IPS-11a (cell line): ENCODE measurements around the gene OPA3.
A peak's percentile ranks its signal among the peaks of the same experiment; 100 is the strongest.

ENCODE experiments used
- H3K4me3 ChIP-seq: one replicate; pipeline ENCODE4 v1.5.1; 2013; ENCODE audit warnings: low read depth, low read length, control low read depth

The OPA3 gene

GRCh38 chr19:45598267-45599001 lies 13.8 kb upstream of the OPA3 start:
- peak overlapping the region; percentile 18 for H3K4me3 ChIP-seq

DNA sequence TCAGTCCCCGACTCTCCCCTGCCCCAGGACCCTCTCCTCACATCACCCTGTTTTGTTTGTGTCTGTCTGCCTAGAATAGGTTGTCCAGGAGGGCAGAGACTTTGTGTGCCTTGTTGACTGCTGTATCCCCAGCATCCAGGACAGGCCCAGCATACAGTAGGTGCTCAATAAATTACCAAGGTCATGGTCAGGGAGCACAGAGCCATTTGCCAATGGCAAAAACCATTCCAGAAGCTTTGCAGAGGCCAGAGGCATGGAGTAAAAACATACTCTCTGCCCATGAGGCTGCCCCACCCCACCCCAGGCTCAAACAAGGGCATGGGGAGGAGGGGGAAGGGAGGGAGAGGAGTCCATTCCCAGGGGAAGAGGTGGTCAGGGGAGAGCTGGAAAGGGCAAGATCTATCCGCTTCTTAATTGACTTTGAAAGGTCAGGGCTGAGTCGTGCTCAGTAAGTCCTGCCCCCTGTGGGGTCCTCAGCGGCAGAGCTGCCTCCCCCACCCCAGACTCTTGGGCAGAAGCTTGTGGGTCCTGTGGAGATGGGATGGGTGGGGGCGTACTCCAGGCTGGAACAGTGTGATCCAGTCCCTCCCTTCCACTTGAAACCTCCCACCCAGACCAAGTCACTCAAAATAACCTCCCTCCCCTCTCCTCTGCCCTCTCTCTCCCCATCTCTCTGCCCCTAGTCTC lies 13.0 kb upstream of the OPA3 start:
- H3K4me3 ChIP-seq = no peak overlapping the region

DNA sequence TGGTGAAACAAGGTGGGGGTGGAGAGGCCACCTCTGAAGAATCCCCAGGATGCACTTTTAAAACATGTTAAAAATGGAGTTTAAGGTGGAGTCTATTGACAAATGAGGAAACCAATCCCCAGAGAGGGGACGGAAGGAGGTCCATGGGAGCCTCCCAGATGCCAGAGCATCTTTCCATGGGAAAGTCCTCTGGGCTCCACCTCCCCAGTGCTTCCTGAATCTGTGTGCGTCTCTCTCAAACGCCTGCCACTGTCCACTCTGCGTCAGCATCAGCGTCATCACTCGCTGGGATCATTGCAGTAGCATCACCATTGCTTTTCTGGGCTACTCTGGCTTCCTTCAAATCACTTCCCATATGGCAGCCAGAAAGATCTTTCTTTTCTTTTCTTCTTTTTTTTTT lies 11.2 kb upstream of the OPA3 start:
- H3K4me3 ChIP-seq = no peak overlapping the region

DNA sequence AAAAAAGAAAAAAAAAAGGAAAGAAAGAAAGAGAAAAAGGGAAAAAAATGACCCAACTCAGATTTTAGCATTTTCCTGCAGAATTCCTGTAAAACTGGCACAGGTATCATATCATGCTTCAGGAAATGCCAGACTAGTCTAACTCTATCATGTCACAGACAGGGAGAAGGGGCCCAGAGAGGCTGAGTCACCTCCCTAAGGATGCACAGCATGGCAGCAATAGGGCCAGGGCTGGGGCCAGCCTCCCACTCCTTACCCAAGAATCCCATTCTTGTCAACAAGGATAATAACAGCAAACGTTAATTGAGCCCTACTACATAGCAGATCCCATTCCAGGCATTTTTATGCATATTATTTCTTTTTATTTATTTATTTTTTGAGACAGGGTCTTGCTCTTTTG lies 8.9 kb upstream of the OPA3 start:
- H3K4me3 ChIP-seq = no peak overlapping the region

GRCh38 chr19:45592366-45592765 lies 7.8 kb upstream of the OPA3 start:
- H3K4me3 ChIP-seq = no peak overlapping the region

DNA sequence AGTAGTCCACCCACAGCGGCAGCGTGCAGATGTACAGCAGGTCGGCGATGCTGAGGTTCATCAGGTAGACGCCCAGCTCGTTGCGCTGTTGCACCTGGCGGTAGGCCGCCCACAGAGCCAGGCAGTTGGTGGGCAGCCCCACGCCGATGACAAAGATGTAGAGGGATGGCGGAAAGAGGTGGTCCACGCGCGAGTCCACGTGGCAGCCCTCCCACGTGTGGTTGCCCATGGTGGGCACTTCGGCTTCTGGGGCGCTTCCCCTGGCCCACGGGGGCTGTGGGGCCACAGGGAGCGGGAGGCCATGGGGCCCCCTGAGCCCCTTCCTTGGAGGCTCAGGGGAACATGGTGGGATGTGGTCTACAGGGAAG lies 7.0 kb upstream of the OPA3 start:
- no peak overlapping the region for H3K4me3 ChIP-seq

- H3K4me3 ChIP-seq = no peak overlapping the region
Observed at GRCh38 chr19:45591004-45591637, 6.5 kb upstream of the OPA3 start.

- no peak overlapping the region for H3K4me3 ChIP-seq
Observed at GRCh38 chr19:45590300-45591003, 5.8 kb upstream of the OPA3 start.

- H3K4me3 ChIP-seq = no peak overlapping the region
Observed at GRCh38 chr19:45589768-45590167, 5.2 kb upstream of the OPA3 start.

DNA sequence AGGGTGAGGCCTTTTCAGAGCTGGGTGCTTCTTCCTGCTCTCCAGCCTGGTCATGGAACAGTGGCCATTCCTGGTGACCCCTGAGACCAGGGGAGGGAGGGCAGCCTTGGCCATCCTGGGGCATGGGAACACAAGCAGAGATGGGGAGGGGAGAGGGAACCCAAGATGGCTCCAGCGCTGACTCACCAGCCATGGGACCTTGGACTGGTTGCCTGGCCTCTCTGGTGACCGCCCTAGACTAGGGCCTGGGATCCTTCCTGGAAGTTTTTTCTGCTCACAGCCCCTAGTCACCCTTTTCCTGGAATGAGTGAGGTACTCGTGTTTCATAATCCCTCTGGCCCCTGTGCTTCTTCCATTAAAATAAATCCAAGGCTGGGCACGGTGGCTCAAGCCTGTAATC lies 3.3 kb upstream of the OPA3 start:
- no peak overlapping the region for H3K4me3 ChIP-seq

GRCh38 chr19:45585158-45585577 lies 566 bp upstream of the OPA3 start:
- peak overlapping the region; percentile 89 for H3K4me3 ChIP-seq

- H3K4me3 ChIP-seq = no peak overlapping the region
Observed at GRCh38 chr19:45581576-45581975, 3.0 kb downstream of the OPA3 start.

DNA sequence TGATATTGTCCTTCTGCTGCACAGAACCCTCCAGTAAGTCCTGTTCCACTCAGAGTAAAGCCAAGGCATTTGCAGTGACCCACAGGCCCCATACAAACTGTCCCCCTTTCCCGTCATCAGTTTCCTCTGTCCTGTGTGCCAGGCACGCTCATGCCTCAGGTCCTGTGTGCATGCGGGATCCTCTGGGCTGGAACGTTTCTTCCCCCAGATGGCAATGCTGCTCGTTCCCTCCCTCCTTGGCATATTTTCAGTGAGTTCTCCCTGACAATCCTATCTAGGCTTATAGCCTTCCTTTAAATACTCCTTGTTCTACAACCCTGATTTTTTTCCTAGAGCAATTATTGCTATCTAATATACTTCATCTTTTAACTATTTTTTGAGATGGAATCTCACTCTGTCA lies 5.7 kb downstream of the OPA3 start:
- H3K4me3 ChIP-seq = no peak overlapping the region

GRCh38 chr19:45577111-45577905 lies 7.3 kb downstream of the OPA3 start:
- H3K4me3 ChIP-seq = no peak overlapping the region

DNA sequence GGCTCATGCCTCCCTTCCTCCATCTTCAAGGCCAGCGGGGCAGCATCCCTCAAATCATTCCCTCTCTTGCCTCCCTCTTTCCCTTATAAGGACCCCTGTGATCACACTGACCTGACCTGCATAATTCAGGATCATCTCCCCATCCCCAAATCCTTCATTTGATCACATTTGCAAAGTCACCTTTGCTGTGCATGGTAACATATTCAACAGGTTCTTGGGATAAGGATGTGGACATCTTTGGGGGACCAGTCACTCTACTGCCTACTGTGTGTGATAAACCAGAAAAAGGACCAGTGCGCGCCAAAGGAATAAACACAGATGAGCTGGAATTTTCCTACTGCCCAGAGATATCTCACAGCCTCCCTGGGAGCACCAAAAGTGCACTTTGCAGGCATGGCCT lies 7.9 kb downstream of the OPA3 start:
- H3K4me3 ChIP-seq = no peak overlapping the region

- no peak overlapping the region for H3K4me3 ChIP-seq
Observed at GRCh38 chr19:45575216-45575615, 9.4 kb downstream of the OPA3 start.

DNA sequence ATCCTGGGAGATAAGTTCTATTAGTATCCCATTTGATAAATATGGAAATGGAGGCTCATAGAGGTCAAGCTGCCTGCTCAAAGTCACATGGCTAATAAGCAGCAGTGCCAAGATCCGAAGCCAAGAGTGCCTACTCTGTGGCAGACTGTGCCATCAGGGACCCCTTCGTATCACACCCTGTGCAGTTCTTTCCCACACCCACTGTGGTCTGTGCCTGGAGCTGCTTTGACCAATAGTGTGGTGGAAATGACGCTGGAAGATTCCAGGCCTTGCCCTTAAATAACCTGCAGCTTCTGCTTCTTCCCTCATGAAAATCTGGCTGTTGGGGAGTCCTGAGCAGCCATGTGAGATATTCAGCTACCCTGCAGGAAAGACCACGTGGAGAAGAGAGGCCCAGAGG lies 10.1 kb downstream of the OPA3 start:
- H3K4me3 ChIP-seq = no peak overlapping the region

GRCh38 chr19:45571457-45572220 lies 13.0 kb downstream of the OPA3 start:
- H3K4me3 ChIP-seq = no peak overlapping the region

- H3K4me3 ChIP-seq = no peak overlapping the region
Observed at GRCh38 chr19:45569619-45570421, 14.8 kb downstream of the OPA3 start.
